ENCODE measurements around the gene CWC15.

CWC15 gene

GRCh38 chr11:94941131-94941530, 32.2 kb downstream of the CWC15 start:
- ChIA-PET POLR2A (no interaction called here), CTCF (interaction anchor here (0.6 kb wide), 1 partner anchor 216 kb away, joined by 5 read pairs; no protein-coding TSS in a partner anchor)
- no peak overlapping the region for H3K4me3 ChIP-seq (ENCODE audit: low read depth, low read length)
- H3K27ac ChIP-seq (ENCODE audit: extremely low read depth, low read depth, low read length) = no peak overlapping the region
- no peaks in the 10 kb centered on the region for H3K4me1 ChIP-seq (ENCODE audit: control insufficient read depth, insufficient read depth, low read length)
- no peaks in the 10 kb centered on the region for H3K9me3 ChIP-seq (ENCODE audit: control insufficient read depth, insufficient read depth, low read depth, low read length)
- TF ChIP-seq ZNF558 (tag by site-specific recombination; IDR thresholded peaks at IDR 0.05) (no peak), ZNF791 (tag by site-specific recombination; IDR thresholded peaks at IDR 0.05) (no peak), ZNF24 (tag by site-specific recombination; IDR thresholded peaks at IDR 0.05) (no peak), ZBTB7A (tag by site-specific recombination; IDR thresholded peaks at IDR 0.05; ENCODE audit: low read depth) (no peak), ZNF416 (tag by site-specific recombination; IDR thresholded peaks at IDR 0.05) (no peak), ZNF302 (tag by site-specific recombination; IDR thresholded peaks at IDR 0.05; ENCODE audit: low read depth) (no peak), ZXDB (tag by site-specific recombination; IDR thresholded peaks at IDR 0.05) (no peak), ZNF777 (tag by site-specific recombination; IDR thresholded peaks at IDR 0.05; ENCODE audit: borderline replicate concordance) (no peak), ZNF114 (tag by site-specific recombination; IDR thresholded peaks at IDR 0.05) (no peak), ZBTB44 (tag by site-specific recombination; IDR thresholded peaks at IDR 0.05) (no peak), HIC1 (tag by site-specific recombination; IDR thresholded peaks at IDR 0.05) (no peak), ZBTB26 (tag by site-specific recombination; optimal IDR thresholded peaks at IDR 0.05) (no peak), ZNF239 (tag by site-specific recombination; IDR thresholded peaks at IDR 0.05) (no peak), ZNF221 (tag by site-specific recombination; IDR thresholded peaks at IDR 0.05; ENCODE audit: borderline replicate concordance) (no peak), ZNF112 (tag by site-specific recombination; IDR thresholded peaks at IDR 0.05) (no peak), YY1 (tag by site-specific recombination; IDR thresholded peaks at IDR 0.05) (no peak)
- no peaks in the 10 kb centered on the region for H3K36me3 ChIP-seq (ENCODE audit: control insufficient read depth in 2 of 2, insufficient read depth in 1 of 2, low read length in 2 of 2)

GRCh38 chr11:94939346-94939745, 34.0 kb downstream of the CWC15 start:
- CTCF ChIA-PET = interaction anchor here (0.7 kb wide), 1 partner anchor 28 kb away, joined by 3 read pairs; no protein-coding TSS in a partner anchor
- H3K27ac ChIP-seq (ENCODE audit: extremely low read depth, low read depth, low read length) = no peak overlapping the region
- H3K4me3 ChIP-seq (ENCODE audit: low read depth, low read length) = no peak overlapping the region
- TF ChIP-seq SP2 (tag by site-specific recombination; IDR thresholded peaks at IDR 0.05) = no peak
- TF ChIP-seq ZNF416 (tag by site-specific recombination; IDR thresholded peaks at IDR 0.05) = no peak
- no peak for TF ChIP-seq HIC1 (tag by site-specific recombination; IDR thresholded peaks at IDR 0.05)
- H3K36me3 ChIP-seq (ENCODE audit: control insufficient read depth in 2 of 2, insufficient read depth in 1 of 2, low read length in 2 of 2) = no peaks in the 10 kb centered on the region
- H3K4me1 ChIP-seq (ENCODE audit: control insufficient read depth, insufficient read depth, low read length) = no peaks in the 10 kb centered on the region
- POLR2A ChIA-PET = no interaction called here
- no peaks in the 10 kb centered on the region for H3K9me3 ChIP-seq (ENCODE audit: control insufficient read depth, insufficient read depth, low read depth, low read length)

Data from HEK293 (cell line).